NCI-H345 treated with DMSO at 0.1 percent for 48 hours (cell line): ENCODE measurements around the gene TMSB4X.
"Not testable (repeated sequence)": the region's sequence is repeated elsewhere in the genome, so short reads cannot be mapped to it uniquely, and the experiment has no call there.

Experiments used
- DNase-seq: peaks from one replicate; lab custom pipeline; 2025; ENCODE audit not compliant: unreplicated experiment; lab: John Stamatoyannopoulos, UW

The TMSB4X gene

GRCh38 chrX:12975991-12976558 lies 1.2 kb downstream of the TMSB4X start:
- DNase-seq = peak; percentile 28

GRCh38 chrX:12976819-12977732 lies 2.2 kb downstream of the TMSB4X start:
- not testable (repeated sequence) for DNase-seq

GRCh38 chrX:12977761-12978204 lies 2.9 kb downstream of the TMSB4X start:
- no peak for DNase-seq

- DNase-seq = no peak
These were observed 3.5 kb downstream of the TMSB4X start for GRCh38 chrX:12978205-12979025.

- DNase-seq = no peak
These were observed 4.2 kb downstream of the TMSB4X start for GRCh38 chrX:12979026-12979607.

GRCh38 chrX:12979616-12980015 lies 4.7 kb downstream of the TMSB4X start:
- no peak for DNase-seq

- DNase-seq = not testable (repeated sequence)
These were observed 5.1 kb downstream of the TMSB4X start for GRCh38 chrX:12980039-12980438.

- no peak for DNase-seq
These were observed 7.0 kb downstream of the TMSB4X start for GRCh38 chrX:12981880-12982279.

GRCh38 chrX:12984603-12985319 lies 9.9 kb downstream of the TMSB4X start:
- DNase-seq = no peak

- no peak for DNase-seq
These were observed 10.4 kb downstream of the TMSB4X start for GRCh38 chrX:12985331-12985730.

- no peak for DNase-seq
These were observed 11.4 kb downstream of the TMSB4X start for GRCh38 chrX:12986164-12986779.

- no peak for DNase-seq
These were observed 12.0 kb downstream of the TMSB4X start for GRCh38 chrX:12986886-12987285.

GRCh38 chrX:12987340-12987739 lies 12.4 kb downstream of the TMSB4X start:
- DNase-seq = no peak

GRCh38 chrX:12987900-12988594 lies 13.1 kb downstream of the TMSB4X start:
- DNase-seq = no peak

- peak; percentile 34 for DNase-seq
These were observed 13.9 kb downstream of the TMSB4X start for GRCh38 chrX:12988797-12989196.

- DNase-seq = no peak
These were observed 14.6 kb downstream of the TMSB4X start for GRCh38 chrX:12989461-12989860.

- no peak for DNase-seq
These were observed 16.7 kb downstream of the TMSB4X start for GRCh38 chrX:12991575-12991974.

GRCh38 chrX:12992544-12993118 lies 17.7 kb downstream of the TMSB4X start:
- DNase-seq = no peak

GRCh38 chrX:12993826-12994225 lies 18.9 kb downstream of the TMSB4X start:
- DNase-seq = no peak
